ENCODE data around the gene S100A7.

The S100A7 gene

DNA sequence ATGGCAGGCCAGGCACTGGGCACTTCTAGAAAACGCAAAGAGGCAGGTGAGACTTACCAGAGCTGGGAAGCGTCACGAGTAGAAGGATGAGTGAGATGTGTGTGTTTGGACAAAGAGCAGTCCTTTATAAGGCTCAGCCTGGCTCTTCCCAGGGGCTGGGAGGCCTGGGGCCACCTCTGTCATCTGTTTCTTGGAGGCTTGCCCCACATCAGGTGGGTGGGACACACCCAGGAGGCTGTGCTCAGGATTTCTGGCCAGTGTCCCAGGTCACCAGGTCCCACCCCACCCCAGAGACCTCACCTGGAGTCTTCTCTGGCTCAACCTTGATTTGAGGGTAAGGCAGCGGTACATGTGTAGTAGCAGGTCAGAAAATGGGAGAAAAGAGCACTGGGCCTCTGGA lies at the start of gene S100A7:
S100A7 (minus strand) TSS at position 101 of the 400 bp plus-strand sequence. CDS start 1,638 bp downstream, outside the sequence.
- DNase-seq = no peak

DNA sequence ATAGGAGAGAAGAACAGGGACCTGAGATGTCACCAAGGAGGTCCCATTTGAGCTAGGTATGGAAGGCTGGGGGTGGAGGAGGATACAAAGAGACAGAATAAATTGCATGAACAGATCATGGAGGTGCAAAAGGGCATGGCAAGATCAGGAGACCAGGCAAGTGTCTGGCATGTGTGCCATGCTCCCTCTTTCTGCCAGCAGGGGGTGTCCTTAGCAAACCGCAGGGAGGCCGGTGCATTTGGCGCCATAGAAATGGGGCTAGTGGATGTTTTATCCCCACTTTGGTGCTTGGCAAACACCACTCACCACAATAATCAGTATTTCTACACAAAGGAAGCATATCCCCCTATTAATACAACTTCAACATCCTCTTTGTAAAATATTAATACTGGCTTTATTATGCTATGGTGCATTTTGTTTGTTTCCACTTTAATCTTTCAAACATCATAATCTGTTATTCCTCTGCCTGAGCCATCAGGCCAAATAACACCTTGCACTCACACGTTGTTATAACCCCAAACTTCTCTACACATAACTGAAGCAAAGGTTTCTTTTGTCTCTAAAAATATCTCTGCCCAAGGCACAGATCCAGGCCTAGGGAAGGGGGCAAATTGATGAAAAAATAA lies 49.4 kb upstream of the S100A7 start:
- DNase-seq = peak; percentile 41

DNA sequence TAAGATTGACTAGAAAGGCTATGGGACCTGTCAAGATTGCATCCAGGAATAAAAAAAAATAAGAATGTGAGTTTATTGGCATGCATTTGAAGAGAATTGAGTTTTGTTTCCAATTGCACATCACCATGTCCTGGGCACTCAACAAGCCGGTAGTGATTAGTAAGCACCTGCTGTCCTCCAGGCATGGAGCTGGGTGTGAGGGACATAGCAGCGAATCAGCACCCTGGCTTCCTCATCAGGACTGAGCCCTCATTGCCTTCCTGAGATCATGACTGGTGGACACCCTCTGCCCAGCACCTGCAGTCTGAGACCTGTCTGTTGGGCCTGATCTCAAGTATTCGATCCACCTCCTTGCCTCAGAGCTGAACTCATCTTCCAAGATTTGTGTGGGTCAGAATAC lies 48.6 kb upstream of the S100A7 start:
- DNase-seq = no peak

DNA sequence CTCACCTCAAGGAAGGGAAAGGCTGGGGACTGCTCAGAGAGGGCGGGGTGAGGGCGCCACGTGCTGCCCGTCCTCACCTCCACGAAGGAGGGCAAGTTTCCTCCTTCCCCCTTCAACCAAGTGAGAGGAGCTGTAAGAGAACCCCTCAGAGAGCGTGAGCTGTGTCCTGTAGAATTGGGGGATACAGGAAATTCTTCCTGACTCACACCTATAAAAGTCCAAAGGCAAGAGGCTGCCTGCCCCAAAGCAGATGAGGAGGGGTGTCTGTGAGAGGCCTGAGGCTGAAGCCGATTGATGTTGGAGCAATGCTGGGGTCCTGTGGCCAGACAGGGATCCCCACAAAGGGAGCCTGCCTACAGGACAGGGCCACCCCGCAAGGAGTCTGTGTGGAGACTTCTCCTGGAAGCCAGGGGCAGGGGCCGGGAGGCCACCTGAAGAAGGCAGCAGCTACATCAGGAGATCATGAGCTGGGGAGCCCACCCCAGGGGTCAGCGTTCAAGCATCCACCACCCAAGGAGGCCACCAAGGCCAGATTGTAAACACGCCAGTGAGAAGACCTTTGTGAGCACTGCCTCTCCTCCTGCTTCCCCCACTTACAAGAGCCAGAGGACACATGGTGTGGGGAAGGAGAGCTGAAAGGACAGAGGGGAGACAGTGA lies 47.6 kb upstream of the S100A7 start:
- DNase-seq = no peak

DNA sequence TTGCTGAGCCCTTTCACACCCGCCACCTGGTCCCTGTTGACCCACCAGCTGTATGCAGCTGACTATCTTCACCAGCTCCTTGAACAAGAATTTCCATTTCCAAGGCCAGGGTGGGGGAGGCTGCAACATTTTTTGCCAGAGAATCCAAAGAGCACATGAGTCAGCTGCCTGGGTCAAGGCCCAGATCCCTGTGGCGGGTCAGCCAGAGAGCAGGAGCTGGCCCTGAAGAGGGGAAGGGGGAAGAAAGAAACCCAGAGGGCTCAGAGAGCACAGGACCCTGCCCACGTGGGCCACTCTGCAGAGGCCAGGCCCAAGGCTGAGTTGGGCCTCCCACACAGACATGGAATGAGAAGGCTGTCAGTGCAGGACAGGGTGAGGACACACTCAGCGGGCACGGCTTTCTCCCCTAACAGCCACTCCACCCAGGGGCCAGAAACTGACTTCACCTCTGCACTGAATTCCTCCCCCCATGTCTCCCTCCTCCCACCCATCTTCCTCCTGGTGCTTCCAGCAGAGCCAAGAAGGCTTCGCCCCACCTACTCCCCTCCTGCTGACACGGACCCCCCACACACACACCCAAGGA lies 46.5 kb upstream of the S100A7 start:
- DNase-seq = peak; percentile 93

DNA sequence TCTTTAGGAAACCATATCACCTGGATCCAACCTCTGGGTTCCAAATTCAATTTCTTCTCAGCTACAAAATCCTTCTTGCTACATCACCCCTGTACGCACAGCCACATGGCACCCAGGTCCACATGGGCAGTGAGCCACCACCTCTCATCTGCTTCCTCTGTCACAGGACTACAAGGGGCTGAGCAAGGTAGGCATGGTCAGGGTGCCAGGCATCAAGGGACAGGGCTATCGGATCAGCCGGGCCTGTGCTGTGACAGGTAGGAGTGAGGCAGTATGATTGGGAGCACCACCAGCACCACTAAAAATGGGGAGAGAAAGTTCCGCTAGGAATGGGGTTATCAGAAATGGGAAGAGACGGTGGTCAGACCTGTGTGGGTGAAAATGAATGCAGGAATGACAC lies 45.9 kb upstream of the S100A7 start:
- no peak for DNase-seq

DNA sequence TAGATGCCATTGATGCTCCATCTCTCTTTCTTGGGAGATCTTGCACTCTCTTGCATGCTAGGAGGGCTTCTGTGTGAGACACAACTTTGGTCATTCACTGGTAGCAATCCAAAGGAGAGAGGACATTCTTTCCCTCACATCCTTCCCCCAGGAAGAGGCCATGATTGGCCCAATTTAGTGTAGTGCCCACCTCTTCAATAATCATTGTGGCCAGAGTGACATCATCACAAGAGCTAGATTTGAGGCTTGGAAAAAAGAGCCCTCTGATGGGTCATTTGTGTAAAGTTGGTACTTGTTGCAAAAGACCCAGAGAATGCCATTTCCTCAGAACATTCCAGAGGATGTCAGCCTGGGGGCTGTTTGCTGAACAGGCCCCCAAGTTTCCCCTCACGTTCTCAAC lies 45.1 kb upstream of the S100A7 start:
- DNase-seq = peak; percentile 22

DNA sequence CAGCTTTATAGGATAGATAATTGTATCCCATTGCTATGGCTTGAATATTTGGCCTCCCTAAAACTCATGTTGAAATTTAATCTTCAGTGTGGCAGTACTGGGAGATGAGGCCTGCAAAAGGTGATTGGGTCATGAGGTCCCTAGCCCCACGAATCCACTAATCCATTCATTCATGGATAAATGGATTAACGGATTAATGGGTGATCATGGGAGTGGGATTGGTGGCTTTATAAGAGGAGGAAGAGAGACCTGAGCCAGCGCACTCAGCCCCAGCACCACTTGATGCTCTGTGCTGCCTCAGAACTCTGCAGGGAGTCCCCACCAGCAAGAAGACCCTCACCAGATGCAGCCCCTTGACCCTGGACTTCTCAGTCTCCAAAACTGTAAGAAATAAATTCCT lies 43.3 kb upstream of the S100A7 start:
- no peak for DNase-seq

DNA sequence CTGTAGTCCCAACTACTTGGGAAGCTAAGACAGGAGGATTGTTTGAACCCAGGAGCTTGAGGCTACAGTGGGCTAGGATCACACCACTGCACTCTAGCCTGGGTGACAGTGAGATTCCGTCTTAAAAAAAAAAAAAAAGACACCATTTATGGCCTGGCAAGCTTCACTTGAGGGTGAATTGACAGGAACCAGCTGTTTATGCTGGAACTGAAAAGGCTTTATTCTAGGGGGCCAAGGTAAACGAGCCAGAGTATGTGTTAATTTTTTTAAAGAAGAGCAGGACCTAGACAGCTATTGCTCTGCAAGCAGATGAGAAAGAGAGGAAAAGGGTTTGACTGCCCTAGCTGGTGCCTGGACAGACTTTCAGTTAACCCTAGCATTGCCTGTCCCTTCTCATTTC lies 38.3 kb upstream of the S100A7 start:
- DNase-seq = no peak

DNA sequence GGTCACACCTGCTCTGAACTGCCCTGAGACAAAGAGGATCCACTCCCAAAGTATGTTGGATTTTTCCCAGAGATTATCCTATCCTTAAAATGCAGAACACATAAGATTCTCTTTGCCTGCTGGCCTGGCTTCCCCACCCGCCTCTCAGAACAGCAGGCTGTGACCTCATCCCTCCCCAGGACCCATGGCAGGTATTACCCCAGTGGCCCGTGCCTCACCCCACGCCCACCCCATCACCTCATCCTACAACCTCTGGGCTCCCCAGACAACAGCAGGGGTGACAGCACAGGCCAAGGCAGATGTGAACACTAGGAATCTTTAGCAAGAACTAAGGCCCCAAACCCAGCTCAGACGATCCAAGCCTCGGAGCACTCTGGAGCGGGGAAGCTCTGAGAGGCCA lies 35.1 kb upstream of the S100A7 start:
- no peak for DNase-seq

DNA sequence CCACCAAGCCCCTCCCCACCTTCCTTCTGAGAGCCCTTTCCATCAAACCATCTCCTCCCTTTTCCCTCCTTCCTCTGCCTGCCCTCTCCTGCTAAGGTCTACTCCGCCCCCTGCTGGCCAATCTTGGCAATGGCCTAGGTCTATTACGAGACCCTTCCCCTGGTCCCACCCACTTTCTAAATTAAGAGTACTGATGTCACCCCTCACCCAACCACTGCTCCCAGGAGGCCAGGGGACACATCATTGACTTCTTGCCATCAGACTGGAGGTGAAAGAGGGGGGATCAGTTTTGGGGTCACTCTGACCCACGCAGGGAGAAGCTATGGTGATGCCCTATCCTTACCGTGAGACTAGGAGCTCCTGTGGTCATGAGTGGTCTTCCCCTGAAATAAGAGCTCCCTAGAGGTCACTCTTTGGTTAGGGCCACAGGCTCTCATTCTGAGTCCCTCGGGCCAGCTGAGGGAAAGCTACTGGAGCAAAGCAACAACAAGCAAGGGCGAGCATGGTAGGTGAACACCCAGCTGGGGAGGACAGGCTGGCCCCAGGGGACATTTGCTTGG lies 34.6 kb upstream of the S100A7 start:
- DNase-seq = peak; percentile 63

DNA sequence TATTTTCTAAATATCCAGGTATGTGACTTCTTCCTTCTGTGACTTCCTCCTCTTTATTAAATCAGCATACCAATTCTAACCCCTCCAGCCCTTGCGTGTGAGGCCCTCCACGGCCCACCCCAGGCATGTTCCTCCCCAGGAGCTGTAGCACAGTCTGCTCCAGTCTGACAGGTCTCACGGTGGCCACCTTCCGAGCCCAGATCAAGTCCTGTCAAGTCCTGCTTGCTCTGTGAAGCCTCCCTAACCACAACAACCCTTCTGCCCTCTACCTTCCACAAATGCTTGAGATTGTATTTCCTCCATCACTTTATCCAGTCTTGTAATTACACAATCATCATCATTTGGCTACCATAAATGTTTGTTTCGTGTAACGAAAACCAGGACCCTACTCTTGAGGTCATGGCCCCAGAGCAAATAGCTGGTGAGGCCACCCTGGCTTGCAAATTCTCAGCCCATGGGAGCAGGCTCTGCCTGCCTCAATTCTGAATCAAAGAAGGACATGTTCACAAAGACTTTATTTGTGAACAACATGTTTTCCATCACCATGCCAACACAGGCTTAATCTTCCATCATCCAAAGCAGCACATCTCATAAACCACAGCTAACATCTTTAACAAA lies 33.0 kb upstream of the S100A7 start:
- no peak for DNase-seq

DNA sequence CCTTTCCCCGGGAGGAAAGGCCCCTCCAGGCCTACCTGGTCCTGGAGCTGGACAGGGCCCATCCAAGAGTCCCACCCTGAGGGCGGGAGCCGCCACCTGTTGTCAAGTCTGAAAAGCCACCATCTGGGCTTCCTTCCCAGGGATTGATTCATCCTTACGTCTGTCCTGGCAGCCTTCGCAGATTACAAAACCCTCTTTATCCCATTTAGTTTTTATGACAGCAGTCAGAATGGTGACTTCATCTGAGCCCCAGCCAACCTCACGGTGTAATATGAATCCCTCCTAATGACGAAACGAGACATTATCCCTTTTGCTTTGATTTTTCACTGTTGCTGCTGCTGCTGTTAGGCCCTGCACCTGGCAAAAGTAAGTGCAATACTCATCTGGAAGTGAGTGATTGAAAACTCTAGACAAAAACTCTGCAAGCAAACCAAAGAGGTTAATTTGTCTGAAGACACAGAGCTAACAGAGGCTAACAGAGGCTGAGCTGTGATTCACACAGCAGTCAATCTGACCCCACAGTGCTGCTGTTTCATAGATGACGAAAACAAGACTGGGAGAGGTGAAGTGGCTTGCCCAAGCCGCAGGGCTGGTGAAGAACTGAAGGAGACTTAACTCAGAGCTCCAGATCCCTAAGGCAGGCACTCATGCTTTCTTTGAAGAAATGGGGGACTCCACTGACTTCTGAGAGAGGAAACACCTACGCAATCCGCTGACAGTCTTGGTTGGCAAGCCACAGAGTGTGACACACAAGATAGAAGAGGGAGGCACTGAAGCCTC lies 30.0 kb upstream of the S100A7 start:
- DNase-seq = peak; percentile 91

DNA sequence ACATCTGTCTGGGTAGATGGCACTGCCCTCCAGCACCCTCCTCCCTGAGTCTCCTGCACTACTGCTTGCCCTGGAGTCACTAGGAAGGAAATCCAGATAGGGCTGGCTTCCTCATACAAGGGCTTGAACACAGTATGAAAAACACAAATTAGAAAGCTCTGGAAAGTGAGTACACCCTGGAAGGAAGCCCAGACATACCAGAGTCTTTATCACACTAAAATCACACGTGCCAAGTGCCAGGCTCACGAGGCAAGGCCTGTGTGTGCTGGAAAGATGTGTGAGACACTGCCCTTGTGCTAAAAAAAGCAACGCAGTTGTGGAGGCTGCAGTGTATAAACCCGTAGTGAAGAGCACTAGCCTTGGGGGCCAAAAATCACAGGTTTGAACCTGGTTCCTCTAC lies 28.3 kb upstream of the S100A7 start:
- DNase-seq = peak; percentile 75

DNA sequence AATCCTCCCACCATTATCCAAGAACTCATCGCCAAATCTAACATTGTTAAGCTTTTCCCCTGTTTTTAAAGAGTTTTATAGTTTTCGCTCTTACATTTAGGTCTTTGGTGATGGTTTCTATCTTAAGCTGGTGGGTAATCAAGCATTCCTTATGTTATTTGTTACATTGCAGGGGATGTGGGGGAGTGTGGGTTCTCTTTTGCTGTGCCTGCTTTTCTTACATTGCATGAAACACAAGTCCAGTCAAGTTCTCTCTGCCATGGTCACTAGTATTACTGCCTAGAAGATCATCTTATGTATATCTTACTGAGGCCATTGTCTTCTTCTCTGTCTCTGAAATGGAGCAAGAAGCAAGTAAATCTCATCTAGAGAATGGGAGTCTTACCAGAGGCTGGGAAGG lies 27.3 kb upstream of the S100A7 start:
- DNase-seq = no peak

DNA sequence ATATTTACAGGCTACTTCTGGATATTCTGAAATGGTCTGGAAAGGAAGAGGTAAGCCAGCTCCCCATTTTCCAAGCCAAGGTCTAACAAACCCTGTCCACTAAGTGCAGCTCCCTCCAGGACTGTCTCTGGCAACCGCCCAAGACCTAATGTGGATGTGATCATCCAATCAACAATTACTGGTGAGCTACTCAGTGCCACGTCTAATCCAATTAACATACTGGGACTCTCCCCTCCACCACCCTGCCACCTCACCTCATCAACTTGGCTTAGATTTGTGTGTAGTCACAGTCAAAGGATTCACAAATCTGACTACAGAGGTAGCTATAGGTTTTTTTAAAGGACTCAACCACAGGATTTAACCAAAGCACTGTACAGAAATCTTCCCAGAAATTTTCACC lies 25.4 kb upstream of the S100A7 start:
- DNase-seq = peak; percentile 32

DNA sequence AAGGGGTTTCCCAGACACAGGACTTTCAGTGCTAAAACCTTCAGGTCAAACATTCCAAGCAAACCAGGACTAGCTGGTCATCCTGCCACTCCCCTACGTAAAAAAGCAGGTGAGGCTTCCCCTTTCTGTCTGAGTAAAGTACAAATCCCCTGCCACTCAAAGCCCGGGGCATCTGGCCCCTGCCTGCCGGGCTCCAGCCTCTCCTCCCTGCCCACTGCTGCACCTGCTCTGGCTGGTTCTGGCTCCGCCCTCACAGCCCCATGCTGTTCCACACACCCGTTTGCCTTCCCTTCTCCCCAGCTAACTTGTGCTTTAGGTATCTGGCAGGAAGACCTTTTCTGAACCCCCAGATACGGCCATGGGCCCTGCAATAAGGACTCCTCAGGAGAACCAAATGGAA lies 23.3 kb upstream of the S100A7 start:
- no peak for DNase-seq

DNA sequence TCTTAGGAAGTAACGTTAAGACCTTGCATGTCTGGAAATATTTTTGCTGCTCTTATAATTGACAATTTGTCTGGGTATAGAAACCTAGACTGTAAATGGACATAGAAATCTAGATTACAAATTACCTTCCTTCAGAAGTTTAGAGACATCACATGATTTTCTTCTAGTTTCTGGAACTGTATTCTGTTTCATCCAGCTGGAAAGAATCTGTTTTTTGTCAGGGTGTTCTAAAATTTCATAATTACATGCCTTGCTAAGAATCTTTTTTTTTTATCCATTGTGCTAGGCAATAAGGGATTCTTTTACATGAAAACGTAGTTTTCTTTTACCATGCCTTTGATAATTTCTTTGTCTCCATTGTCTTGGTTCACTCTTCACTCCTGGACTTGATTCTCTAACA lies 20.7 kb upstream of the S100A7 start:
- DNase-seq = no peak

DNA sequence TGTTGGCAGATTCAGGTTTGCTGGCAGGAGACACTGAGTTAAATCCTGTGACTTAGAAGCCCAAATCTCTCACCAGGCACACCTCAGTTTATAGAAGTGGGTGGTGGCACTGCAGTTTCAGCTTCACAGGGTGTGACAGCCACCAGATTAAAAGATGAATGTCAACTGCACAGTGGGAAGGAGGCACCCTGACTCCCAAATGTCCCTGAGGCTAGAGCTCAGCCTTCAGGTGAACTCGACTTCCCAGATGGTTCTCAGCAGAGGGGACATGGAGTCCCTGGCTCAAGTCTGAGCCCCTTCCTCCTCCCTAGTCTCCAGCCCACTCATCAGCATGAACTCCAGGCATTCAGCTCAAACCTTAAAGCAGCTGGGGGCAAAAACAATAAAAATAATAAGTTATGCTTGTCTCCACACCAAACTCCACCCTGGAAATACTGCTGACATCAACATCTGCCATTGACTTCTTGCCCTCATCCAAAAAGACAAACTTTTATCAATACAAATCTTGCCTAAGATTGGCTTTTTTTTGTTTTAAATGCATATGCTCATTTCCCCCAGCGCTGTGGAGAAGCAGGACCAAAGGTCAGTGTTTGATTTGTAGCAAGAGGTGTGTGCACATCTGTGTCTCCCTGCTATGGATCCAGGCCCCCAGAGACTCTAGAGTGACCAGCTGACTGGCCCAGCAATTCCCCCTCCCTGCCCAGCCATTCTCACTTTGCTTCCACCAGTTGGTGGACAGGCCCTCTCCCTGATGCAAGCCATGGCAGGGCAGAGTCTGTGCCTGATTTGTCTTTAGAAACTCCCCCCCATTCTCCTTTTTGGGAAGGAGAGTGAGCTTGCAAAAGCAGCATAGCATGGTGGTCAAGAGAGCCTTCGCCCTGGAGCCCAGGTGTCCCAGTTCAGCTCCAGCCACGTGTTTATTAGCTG lies 18.5 kb upstream of the S100A7 start:
- DNase-seq = no peak

DNA sequence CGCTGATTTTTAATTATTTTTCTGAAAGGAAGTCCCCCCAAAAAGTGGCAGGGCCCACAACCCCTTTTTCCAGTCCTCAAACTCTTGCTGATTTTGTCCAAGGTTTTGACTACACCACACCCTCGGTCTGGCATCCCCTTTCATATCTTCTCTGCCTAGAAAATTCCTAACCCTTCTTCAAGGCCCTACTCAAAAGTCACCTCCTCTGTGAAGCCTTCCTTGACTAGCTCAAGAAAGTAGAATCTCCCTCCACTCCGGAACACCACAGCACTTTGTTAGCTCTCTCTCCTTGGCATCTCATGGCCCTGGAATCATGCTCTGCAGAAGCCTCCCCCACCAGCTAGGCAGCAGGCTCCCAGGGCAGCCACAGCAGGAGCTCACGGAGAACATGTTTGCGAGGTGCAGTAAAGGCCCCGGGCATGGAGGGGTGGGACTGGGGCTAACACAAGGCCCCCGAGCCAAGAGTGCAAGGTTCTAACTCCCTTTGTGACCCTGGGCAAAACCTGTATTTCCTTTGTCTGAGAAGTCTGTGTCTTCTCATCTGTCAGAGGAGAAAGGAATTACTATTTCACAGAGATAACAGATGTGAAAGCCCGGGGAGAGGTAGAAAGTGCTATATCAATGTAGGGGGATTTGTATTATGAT lies 17.7 kb upstream of the S100A7 start:
- no peak for DNase-seq

DNA sequence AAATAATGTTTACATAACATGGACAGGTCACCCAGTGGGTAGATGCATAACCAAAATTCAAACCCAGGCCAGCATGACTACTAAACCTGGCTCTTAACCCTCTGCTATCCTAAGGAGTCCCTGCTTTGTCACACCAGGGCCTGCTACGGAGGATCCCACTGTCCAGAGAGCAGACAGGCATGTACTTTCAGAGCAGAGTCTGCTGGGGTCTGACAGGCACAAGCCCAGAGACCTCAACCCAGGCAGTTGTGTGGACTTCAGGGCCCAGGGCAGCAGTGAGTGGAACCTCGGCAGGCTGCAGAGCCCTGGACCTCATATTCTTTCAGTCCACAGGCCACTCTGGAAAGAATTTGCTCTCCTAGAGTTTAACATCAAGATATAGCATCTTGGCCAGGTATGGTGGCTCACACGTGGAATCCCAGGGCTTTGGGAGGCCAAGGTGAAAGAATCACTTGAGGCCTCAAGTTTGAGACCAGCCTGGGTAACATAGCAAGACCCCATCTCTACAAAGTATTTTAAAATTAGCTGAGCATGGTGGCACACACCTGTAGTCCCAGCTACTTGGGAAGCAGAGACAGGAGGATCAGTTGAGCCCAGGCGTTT lies 16.1 kb upstream of the S100A7 start:
- no peak for DNase-seq

All from fibroblast of upper back skin (primary cell).